Calu3 (cell line): ENCODE results near the gene TXNDC2. TPM values are rescaled to one million over a fixed set of nuclear protein-coding genes. Genes with fewer than 3 reads are reported as not detected.
"Not testable (repeated sequence)": the region's sequence is repeated elsewhere in the genome, so short reads cannot be mapped to it uniquely, and the experiment has no call there.

ENCODE experiments used
- BruUV-seq: library from RNA; stranded (reverse); fragments of 400-500 nt; replicated peaks from 2 replicates; lab custom pipeline; 2021; lab: Mats Ljungman, UMichigan
- CTCF ChIA-PET: fragments of 300-600 bp; sonication (Branson Sonifier 250); formaldehyde crosslinking; loops from one replicate; lab custom pipeline; 2022; ENCODE audit warnings: antibody characterized with exemption; lab: Charles Lee
- DNase-seq: peaks from one replicate; pipeline ENCODE4 v3.0.0; 2022
- H3K27ac Mint-ChIP-seq: one replicate; pipeline ENCODE4 v1.8.0; 2022; ENCODE audit warnings: mixed read lengths; ENCODE audit not compliant: unreplicated experiment
- H3K27me3 Mint-ChIP-seq: one replicate; pipeline ENCODE4 v1.8.0; 2022; ENCODE audit warnings: mixed read lengths; ENCODE audit not compliant: unreplicated experiment
- H3K36me3 Mint-ChIP-seq: one replicate; pipeline ENCODE4 v1.8.0; 2022; ENCODE audit warnings: mild to moderate bottlenecking, moderate library complexity, mixed read lengths; ENCODE audit not compliant: insufficient read depth, unreplicated experiment
- H3K4me1 Mint-ChIP-seq: one replicate; pipeline ENCODE4 v1.8.0; 2022; ENCODE audit warnings: mild to moderate bottlenecking, low read depth, mixed read lengths; ENCODE audit not compliant: unreplicated experiment
- H3K4me3 Mint-ChIP-seq: one replicate; pipeline ENCODE4 v1.8.0; 2022; ENCODE audit warnings: mild to moderate bottlenecking, low read depth, moderate library complexity, mixed read lengths; ENCODE audit not compliant: unreplicated experiment
- H3K9me3 Mint-ChIP-seq: one replicate; pipeline ENCODE4 v1.8.0; 2022; ENCODE audit warnings: low read depth, mixed read lengths; ENCODE audit not compliant: unreplicated experiment
- intact Hi-C: fragments of 100-400 bp; cut with micrococcal nuclease; formaldehyde crosslinking; loops from one replicate; pipeline ENCODE4 v1.10.0; 2022; ENCODE audit not compliant: unreplicated experiment
- total RNA-seq: library from RNA; stranded (reverse); gene quantifications from 2 replicates; pipeline ENCODE4 v1.2.3, GENCODE V29; 2022
- TF ChIP-seq, protein P1 (sequence below): fragments of 200-600 bp; IDR thresholded peaks from one replicate; pipeline ENCODE4 v1.8.0; 2022; ENCODE audit warnings: antibody characterized with exemption; ENCODE audit not compliant: unreplicated experiment

Gene TXNDC2
- total RNA-seq, 1 experiment from 2014 or later: not detected

DNA sequence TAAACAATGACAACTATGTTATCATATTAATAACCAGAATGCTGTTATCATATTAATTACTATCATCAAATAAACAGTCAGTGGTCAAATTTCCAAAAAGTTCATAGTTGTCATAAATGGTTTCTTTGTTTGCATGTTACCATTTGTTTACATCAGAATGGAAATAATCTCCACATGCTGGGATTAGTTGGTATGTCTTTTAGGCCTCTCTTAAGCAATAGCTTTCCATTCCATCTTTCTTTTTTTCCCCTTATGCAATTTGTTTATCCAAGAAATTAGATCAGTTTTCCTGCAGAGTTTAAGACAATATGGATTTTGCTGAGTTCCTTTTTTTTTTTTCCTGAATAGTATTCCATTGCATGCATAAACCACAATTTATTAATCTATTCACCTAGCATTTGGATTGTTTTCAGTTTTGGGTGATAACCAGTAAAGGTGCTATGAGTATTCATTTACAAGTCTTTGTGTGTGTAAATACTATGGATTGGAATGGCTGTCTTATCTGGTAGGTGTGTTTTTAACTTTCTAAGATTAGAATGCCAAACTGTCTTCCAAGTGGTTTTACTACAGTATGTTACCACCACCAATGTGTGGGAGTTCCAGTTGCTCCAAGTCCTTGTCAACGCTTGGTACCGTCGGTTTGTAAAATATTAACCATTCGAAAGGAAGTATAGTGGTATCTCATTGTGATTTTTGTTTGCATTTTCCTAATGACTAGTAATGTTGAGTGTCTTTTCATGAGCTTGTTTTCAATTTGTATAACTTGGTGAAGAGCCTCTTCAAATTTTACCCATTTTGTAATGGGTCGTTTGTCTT, 33.3 kb upstream of the TXNDC2 start:
- CTCF ChIA-PET: interaction anchor here (0.7 kb wide), 1 partner anchor 18 kb away, joined by 6 read pairs; no protein-coding TSS in a partner anchor

DNA sequence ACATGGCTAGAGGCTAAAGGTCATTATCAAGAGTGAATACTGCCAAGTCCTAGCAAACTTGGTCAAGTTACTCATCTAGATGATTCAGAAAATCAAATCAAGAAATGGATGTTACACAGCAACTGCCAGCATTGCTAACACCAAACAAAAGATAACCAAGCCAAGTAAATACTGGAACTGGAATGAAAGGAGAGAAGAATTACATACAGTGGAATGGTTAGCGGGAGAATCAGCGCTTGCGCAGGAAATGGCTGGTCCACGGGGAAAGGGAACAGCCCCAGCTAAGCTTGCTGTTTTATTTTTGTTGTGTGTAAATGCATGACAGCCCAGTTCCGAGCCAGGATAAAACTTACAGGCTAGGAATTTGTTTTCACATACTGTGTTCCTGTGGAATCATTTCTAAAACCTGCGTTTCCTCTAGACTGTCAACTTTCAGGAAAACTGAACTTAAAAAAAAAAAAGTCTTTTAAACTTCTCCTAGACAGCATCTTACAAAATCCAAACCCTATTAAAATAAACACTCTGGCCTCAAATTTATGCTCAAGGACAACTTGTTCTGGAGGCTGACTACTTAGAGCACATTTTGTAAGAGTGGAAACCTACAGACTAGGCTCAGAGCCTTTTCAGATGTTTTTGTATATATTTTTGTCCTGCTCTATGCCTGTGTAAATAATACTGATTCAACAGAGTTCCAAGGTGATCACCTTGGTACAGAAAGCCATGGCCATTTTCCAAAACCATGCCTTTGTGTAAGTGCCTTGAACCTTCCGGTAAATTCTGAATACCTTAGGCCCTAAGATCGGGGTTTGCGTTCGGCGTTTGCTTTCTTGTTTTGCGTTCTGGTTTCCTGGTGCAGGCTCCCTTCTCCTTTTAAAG, 30.7 kb upstream of the TXNDC2 start:
- CTCF ChIA-PET: no interaction called here

More for the DNA sequence above, 33.3 kb upstream of the TXNDC2 start:
- H3K4me1 Mint-ChIP-seq: peaks cover 19% of the 10 kb centered on the region
- no peak overlapping the region for H3K27ac Mint-ChIP-seq
- intact Hi-C loops: no loop called here
- no peak for DNase-seq
- no peak overlapping the region for H3K4me3 Mint-ChIP-seq
- peaks cover 14% of the 10 kb centered on the region for H3K27me3 Mint-ChIP-seq
- TF ChIP-seq, protein P1, sequence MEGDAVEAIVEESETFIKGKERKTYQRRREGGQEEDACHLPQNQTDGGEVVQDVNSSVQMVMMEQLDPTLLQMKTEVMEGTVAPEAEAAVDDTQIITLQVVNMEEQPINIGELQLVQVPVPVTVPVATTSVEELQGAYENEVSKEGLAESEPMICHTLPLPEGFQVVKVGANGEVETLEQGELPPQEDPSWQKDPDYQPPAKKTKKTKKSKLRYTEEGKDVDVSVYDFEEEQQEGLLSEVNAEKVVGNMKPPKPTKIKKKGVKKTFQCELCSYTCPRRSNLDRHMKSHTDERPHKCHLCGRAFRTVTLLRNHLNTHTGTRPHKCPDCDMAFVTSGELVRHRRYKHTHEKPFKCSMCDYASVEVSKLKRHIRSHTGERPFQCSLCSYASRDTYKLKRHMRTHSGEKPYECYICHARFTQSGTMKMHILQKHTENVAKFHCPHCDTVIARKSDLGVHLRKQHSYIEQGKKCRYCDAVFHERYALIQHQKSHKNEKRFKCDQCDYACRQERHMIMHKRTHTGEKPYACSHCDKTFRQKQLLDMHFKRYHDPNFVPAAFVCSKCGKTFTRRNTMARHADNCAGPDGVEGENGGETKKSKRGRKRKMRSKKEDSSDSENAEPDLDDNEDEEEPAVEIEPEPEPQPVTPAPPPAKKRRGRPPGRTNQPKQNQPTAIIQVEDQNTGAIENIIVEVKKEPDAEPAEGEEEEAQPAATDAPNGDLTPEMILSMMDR: no peak
- H3K9me3 Mint-ChIP-seq: peaks cover 4% of the 10 kb centered on the region
- H3K36me3 Mint-ChIP-seq: no peaks in the 10 kb centered on the region
- BruUV-seq: no TSS peak

DNA sequence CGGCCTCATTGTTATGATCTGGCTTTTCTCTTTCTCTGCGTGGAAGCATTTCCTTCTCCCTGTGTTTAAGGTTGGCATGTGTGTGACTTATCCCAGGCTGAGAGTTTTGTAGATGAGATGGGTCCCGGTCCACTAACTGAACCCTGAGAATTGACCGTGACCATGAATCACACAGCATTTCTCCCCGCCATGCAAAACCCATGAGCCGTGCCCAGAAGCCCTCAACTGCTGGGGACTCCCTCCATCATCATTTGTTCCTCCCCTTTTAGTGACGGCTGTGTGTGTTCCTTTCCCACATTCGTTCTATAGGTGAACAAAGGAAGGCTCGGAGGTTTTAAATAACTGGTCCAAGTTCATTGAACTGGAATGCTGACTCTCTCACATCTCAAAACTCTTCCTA, 30.1 kb upstream of the TXNDC2 start:
- Mint-ChIP-seq H3K4me3 (no peak overlapping the region), H3K4me1 (peaks cover 7% of the 10 kb centered on the region), H3K36me3 (no peaks in the 10 kb centered on the region), H3K27me3 (no peaks in the 10 kb centered on the region), H3K9me3 (peaks cover 4% of the 10 kb centered on the region), H3K27ac (no peak overlapping the region)
- no TSS peak for BruUV-seq
- CTCF ChIA-PET: no interaction called here
- intact Hi-C loops: no loop called here
- TF ChIP-seq, protein P1: no peak
- DNase-seq: no peak

More for the DNA sequence above, 30.7 kb upstream of the TXNDC2 start:
- H3K36me3 Mint-ChIP-seq: no peaks in the 10 kb centered on the region
- DNase-seq: no peak
- intact Hi-C loops: no loop called here
- H3K4me1 Mint-ChIP-seq: peaks cover 9% of the 10 kb centered on the region
- H3K9me3 Mint-ChIP-seq: peaks cover 4% of the 10 kb centered on the region
- no peak overlapping the region for H3K27ac Mint-ChIP-seq
- TF ChIP-seq, protein P1: no peak
- H3K4me3 Mint-ChIP-seq: no peak overlapping the region
- no TSS peak for BruUV-seq
- H3K27me3 Mint-ChIP-seq: no peaks in the 10 kb centered on the region

DNA sequence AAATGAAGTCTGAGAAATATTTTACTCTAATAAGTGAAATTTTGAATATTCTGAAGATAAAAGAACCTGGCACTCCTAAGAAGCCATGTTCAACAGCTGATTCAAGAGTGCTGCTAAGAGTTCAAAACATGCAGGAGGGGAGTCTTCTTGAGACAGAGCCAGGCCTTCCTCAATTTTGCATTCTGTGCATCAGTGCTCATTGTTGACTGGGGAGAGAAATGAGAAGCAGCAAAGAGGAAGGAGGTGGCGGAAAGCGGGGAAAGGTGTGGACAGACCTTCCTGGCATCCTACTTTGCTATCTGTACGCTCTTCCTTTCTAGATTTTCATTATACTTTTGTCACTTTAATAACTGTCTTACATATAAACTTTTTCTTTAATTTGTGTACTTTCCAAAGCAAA, 29.7 kb upstream of the TXNDC2 start:
- Mint-ChIP-seq H3K4me3 (no peak overlapping the region), H3K4me1 (peaks cover 7% of the 10 kb centered on the region), H3K9me3 (peaks cover 4% of the 10 kb centered on the region), H3K27ac (no peak overlapping the region), H3K36me3 (no peaks in the 10 kb centered on the region), H3K27me3 (no peaks in the 10 kb centered on the region)
- intact Hi-C loops: no loop called here
- CTCF ChIA-PET: no interaction called here
- BruUV-seq: no TSS peak
- TF ChIP-seq, protein P1: no peak
- DNase-seq: no peak

DNA sequence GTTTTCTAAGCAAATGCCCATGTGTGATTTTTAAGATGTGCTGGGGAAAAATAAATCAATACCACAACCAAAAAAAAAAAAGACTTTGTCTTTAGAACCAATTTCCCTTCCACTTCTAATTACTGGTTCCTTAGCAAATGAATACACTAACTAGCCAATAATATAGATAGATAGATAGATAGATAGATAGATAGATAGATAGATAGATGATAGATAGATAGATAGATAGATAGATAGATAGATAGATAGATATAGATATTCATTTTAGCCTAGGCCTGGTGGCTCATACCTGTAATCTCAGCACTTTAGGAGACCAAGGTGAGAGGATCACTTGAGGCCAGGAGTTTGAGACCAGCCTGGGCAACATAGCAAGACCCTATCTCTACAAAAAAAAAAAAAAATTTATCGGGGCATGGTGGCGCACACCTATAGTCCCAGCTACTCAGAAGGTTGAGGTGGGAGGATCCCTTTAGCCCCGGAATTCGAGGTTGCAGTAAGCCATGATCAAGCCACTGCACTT, 28.2 kb upstream of the TXNDC2 start:
- DNase-seq, H3K27ac Mint-ChIP-seq, H3K4me3 Mint-ChIP-seq, CTCF ChIA-PET, BruUV-seq, intact Hi-C loops, H3K9me3 Mint-ChIP-seq, H3K36me3 Mint-ChIP-seq, H3K27me3 Mint-ChIP-seq: not testable (repeated sequence)
- peaks cover 16% of the 10 kb centered on the region for H3K4me1 Mint-ChIP-seq
